NCI-H345 treated with DMSO at 0.1 percent for 48 hours (cell line): ENCODE measurements around the gene SLC6A16.
"Not testable (repeated sequence)": the region's sequence is repeated elsewhere in the genome, so short reads cannot be mapped to it uniquely, and the experiment has no call there.

Experiments used
- DNase-seq: peaks from one replicate; lab custom pipeline; 2025; ENCODE audit not compliant: unreplicated experiment; lab: John Stamatoyannopoulos, UW

SLC6A16 gene

GRCh38 chr19:49331187-49331586, 6.2 kb upstream of the SLC6A16 start:
- not testable (repeated sequence) for DNase-seq

GRCh38 chr19:49328741-49329140, 3.8 kb upstream of the SLC6A16 start:
- no peak for DNase-seq

GRCh38 chr19:49327878-49328544, 3.0 kb upstream of the SLC6A16 start:
- DNase-seq: no peak

- DNase-seq: no peak
These were observed 1.2 kb upstream of the SLC6A16 start for GRCh38 chr19:49326165-49326704.

- not testable (repeated sequence) for DNase-seq
These were observed 765 bp upstream of the SLC6A16 start for GRCh38 chr19:49325756-49326155.

- no peak for DNase-seq
These were observed 6.7 kb downstream of the SLC6A16 start for GRCh38 chr19:49318296-49318695.

- DNase-seq: no peak
These were observed 8.7 kb downstream of the SLC6A16 start for GRCh38 chr19:49316284-49316683.

- no peak for DNase-seq
These were observed 9.9 kb downstream of the SLC6A16 start for GRCh38 chr19:49315111-49315510.

GRCh38 chr19:49309087-49309486, 15.9 kb downstream of the SLC6A16 start:
- DNase-seq: no peak

GRCh38 chr19:49306734-49307133, 18.3 kb downstream of the SLC6A16 start:
- DNase-seq: not testable (repeated sequence)

- DNase-seq: no peak
These were observed 23.1 kb downstream of the SLC6A16 start for GRCh38 chr19:49301866-49302252.

GRCh38 chr19:49301165-49301865, 23.7 kb downstream of the SLC6A16 start:
- DNase-seq: peak; percentile 12

- not testable (repeated sequence) for DNase-seq
These were observed 26.3 kb downstream of the SLC6A16 start for GRCh38 chr19:49298653-49299052.

GRCh38 chr19:49297403-49297802, 27.6 kb downstream of the SLC6A16 start:
- DNase-seq: no peak

- no peak for DNase-seq
These were observed 29.6 kb downstream of the SLC6A16 start for GRCh38 chr19:49295208-49295880.

- DNase-seq: no peak
These were observed 30.6 kb downstream of the SLC6A16 start for GRCh38 chr19:49294401-49294800.

- no peak for DNase-seq
These were observed 34.5 kb downstream of the SLC6A16 start for GRCh38 chr19:49290517-49290916.

- not testable (repeated sequence) for DNase-seq
These were observed 35.7 kb downstream of the SLC6A16 start for GRCh38 chr19:49289286-49289685.

- not testable (repeated sequence) for DNase-seq
These were observed 36.8 kb downstream of the SLC6A16 start for GRCh38 chr19:49288205-49288604.

- DNase-seq: no peak
These were observed 37.7 kb downstream of the SLC6A16 start for GRCh38 chr19:49287141-49287770.

- no peak for DNase-seq
These were observed 42.8 kb downstream of the SLC6A16 start for GRCh38 chr19:49282184-49282583.
